ENCODE measurements around the gene YTHDC1.

Gene YTHDC1

GRCh38 chr4:68359508-68359907 is 9.6 kb upstream of the YTHDC1 start:
- Histone ChIP-seq H3K27ac (ENCODE audit: low read length) (no peak overlapping the region), H3K27me3 (ENCODE audit: control insufficient read depth in 1 of 2, insufficient read depth in 2 of 2, low read length in 2 of 2) (no peaks in the 10 kb centered on the region), H3K9ac (ENCODE audit: low read length in 2 of 2) (no peak overlapping the region), H3K4me1 (ENCODE audit: control insufficient read depth, insufficient read depth, low read length) (no peaks in the 10 kb centered on the region), H3K9me3 (ENCODE audit: control insufficient read depth in 2 of 2, low read length in 2 of 2) (no peaks in the 10 kb centered on the region), H3K4me3 (ENCODE audit: low read length in 2 of 2) (no peak overlapping the region), H3K36me3 (ENCODE audit: control insufficient read depth in 2 of 2, insufficient read depth in 2 of 2, low read length in 2 of 2) (no peaks in the 10 kb centered on the region)

- Histone ChIP-seq H3K27me3 (ENCODE audit: control insufficient read depth in 1 of 2, insufficient read depth in 2 of 2, low read length in 2 of 2) (no peaks in the 10 kb centered on the region), H3K27ac (ENCODE audit: low read length) (no peak overlapping the region), H3K9ac (ENCODE audit: low read length in 2 of 2) (no peak overlapping the region), H3K4me3 (ENCODE audit: low read length in 2 of 2) (no peak overlapping the region), H3K4me1 (ENCODE audit: control insufficient read depth, insufficient read depth, low read length) (no peaks in the 10 kb centered on the region), H3K9me3 (ENCODE audit: control insufficient read depth in 2 of 2, low read length in 2 of 2) (no peaks in the 10 kb centered on the region), H3K36me3 (ENCODE audit: control insufficient read depth in 2 of 2, insufficient read depth in 2 of 2, low read length in 2 of 2) (no peaks in the 10 kb centered on the region)
Measured at GRCh38 chr4:68358988-68359387, 9.1 kb upstream of the YTHDC1 start.

GRCh38 chr4:68352791-68353190 is 2.9 kb upstream of the YTHDC1 start:
- H3K9ac ChIP-seq (ENCODE audit: low read length in 2 of 2): no peak overlapping the region
- no peaks in the 10 kb centered on the region for H3K9me3 ChIP-seq (ENCODE audit: control insufficient read depth in 2 of 2, low read length in 2 of 2)
- H3K27me3 ChIP-seq (ENCODE audit: control insufficient read depth in 1 of 2, insufficient read depth in 2 of 2, low read length in 2 of 2): no peaks in the 10 kb centered on the region
- no peak overlapping the region for H3K27ac ChIP-seq (ENCODE audit: low read length)
- no peaks in the 10 kb centered on the region for H3K36me3 ChIP-seq (ENCODE audit: control insufficient read depth in 2 of 2, insufficient read depth in 2 of 2, low read length in 2 of 2)
- no peak overlapping the region for H3K4me3 ChIP-seq (ENCODE audit: low read length in 2 of 2)
- no peaks in the 10 kb centered on the region for H3K4me1 ChIP-seq (ENCODE audit: control insufficient read depth, insufficient read depth, low read length)

GRCh38 chr4:68349279-68349648 is 626 bp downstream of the YTHDC1 start:
- Histone ChIP-seq H3K9ac (ENCODE audit: low read length in 2 of 2) (peak overlapping the region; percentile 90 to 98), H3K4me3 (ENCODE audit: low read length in 2 of 2) (peak overlapping the region; percentile 79 to 89), H3K27me3 (ENCODE audit: control insufficient read depth in 1 of 2, insufficient read depth in 2 of 2, low read length in 2 of 2) (no peaks in the 10 kb centered on the region), H3K27ac (ENCODE audit: low read length) (peak overlapping the region; percentile 94), H3K36me3 (ENCODE audit: control insufficient read depth in 2 of 2, insufficient read depth in 2 of 2, low read length in 2 of 2) (no peaks in the 10 kb centered on the region), H3K9me3 (ENCODE audit: control insufficient read depth in 2 of 2, low read length in 2 of 2) (no peaks in the 10 kb centered on the region), H3K4me1 (ENCODE audit: control insufficient read depth, insufficient read depth, low read length) (peaks cover 8% of the 10 kb centered on the region)

- H3K27me3 ChIP-seq (ENCODE audit: control insufficient read depth in 1 of 2, insufficient read depth in 2 of 2, low read length in 2 of 2): no peaks in the 10 kb centered on the region
- no peak overlapping the region for H3K27ac ChIP-seq (ENCODE audit: low read length)
- peak overlapping the region; percentile 90 to 98 for H3K9ac ChIP-seq (ENCODE audit: low read length in 2 of 2)
- H3K4me1 ChIP-seq (ENCODE audit: control insufficient read depth, insufficient read depth, low read length): peaks cover 8% of the 10 kb centered on the region
- H3K4me3 ChIP-seq (ENCODE audit: low read length in 2 of 2): peak overlapping the region; percentile 79 to 89
- H3K9me3 ChIP-seq (ENCODE audit: control insufficient read depth in 2 of 2, low read length in 2 of 2): no peaks in the 10 kb centered on the region
- H3K36me3 ChIP-seq (ENCODE audit: control insufficient read depth in 2 of 2, insufficient read depth in 2 of 2, low read length in 2 of 2): no peaks in the 10 kb centered on the region
Measured at GRCh38 chr4:68348577-68348976, 1.3 kb downstream of the YTHDC1 start.

- Histone ChIP-seq H3K27ac (ENCODE audit: low read length) (no peak overlapping the region), H3K9me3 (ENCODE audit: control insufficient read depth in 2 of 2, low read length in 2 of 2) (no peaks in the 10 kb centered on the region), H3K36me3 (ENCODE audit: control insufficient read depth in 2 of 2, insufficient read depth in 2 of 2, low read length in 2 of 2) (no peaks in the 10 kb centered on the region), H3K27me3 (ENCODE audit: control insufficient read depth in 1 of 2, insufficient read depth in 2 of 2, low read length in 2 of 2) (no peaks in the 10 kb centered on the region), H3K9ac (ENCODE audit: low read length in 2 of 2) (peak overlapping the region in 1 of 2 donors; percentile 90), H3K4me1 (ENCODE audit: control insufficient read depth, insufficient read depth, low read length) (peaks cover 8% of the 10 kb centered on the region), H3K4me3 (ENCODE audit: low read length in 2 of 2) (peak overlapping the region; percentile 79 to 89)
Measured at GRCh38 chr4:68347845-68348244, 2.0 kb downstream of the YTHDC1 start.

- Histone ChIP-seq H3K9ac (ENCODE audit: low read length in 2 of 2) (no peak overlapping the region), H3K9me3 (ENCODE audit: control insufficient read depth in 2 of 2, low read length in 2 of 2) (no peaks in the 10 kb centered on the region), H3K4me3 (ENCODE audit: low read length in 2 of 2) (peak overlapping the region in 1 of 2 donors; percentile 9), H3K27ac (ENCODE audit: low read length) (no peak overlapping the region), H3K27me3 (ENCODE audit: control insufficient read depth in 1 of 2, insufficient read depth in 2 of 2, low read length in 2 of 2) (no peaks in the 10 kb centered on the region), H3K4me1 (ENCODE audit: control insufficient read depth, insufficient read depth, low read length) (peaks cover 8% of the 10 kb centered on the region), H3K36me3 (ENCODE audit: control insufficient read depth in 2 of 2, insufficient read depth in 2 of 2, low read length in 2 of 2) (no peaks in the 10 kb centered on the region)
Measured at GRCh38 chr4:68346461-68346860, 3.4 kb downstream of the YTHDC1 start.

- no peaks in the 10 kb centered on the region for H3K27me3 ChIP-seq (ENCODE audit: control insufficient read depth in 1 of 2, insufficient read depth in 2 of 2, low read length in 2 of 2)
- H3K4me3 ChIP-seq (ENCODE audit: low read length in 2 of 2): no peak overlapping the region
- no peak overlapping the region for H3K27ac ChIP-seq (ENCODE audit: low read length)
- no peaks in the 10 kb centered on the region for H3K9me3 ChIP-seq (ENCODE audit: control insufficient read depth in 2 of 2, low read length in 2 of 2)
- H3K4me1 ChIP-seq (ENCODE audit: control insufficient read depth, insufficient read depth, low read length): peaks cover 8% of the 10 kb centered on the region
- no peak overlapping the region for H3K9ac ChIP-seq (ENCODE audit: low read length in 2 of 2)
- no peaks in the 10 kb centered on the region for H3K36me3 ChIP-seq (ENCODE audit: control insufficient read depth in 2 of 2, insufficient read depth in 2 of 2, low read length in 2 of 2)
Measured at GRCh38 chr4:68344785-68345184, 5.1 kb downstream of the YTHDC1 start.

- no peaks in the 10 kb centered on the region for H3K9me3 ChIP-seq (ENCODE audit: control insufficient read depth in 2 of 2, low read length in 2 of 2)
- no peak overlapping the region for H3K27ac ChIP-seq (ENCODE audit: low read length)
- no peak overlapping the region for H3K9ac ChIP-seq (ENCODE audit: low read length in 2 of 2)
- H3K36me3 ChIP-seq (ENCODE audit: control insufficient read depth in 2 of 2, insufficient read depth in 2 of 2, low read length in 2 of 2): no peaks in the 10 kb centered on the region
- H3K27me3 ChIP-seq (ENCODE audit: control insufficient read depth in 1 of 2, insufficient read depth in 2 of 2, low read length in 2 of 2): no peaks in the 10 kb centered on the region
- no peak overlapping the region for H3K4me3 ChIP-seq (ENCODE audit: low read length in 2 of 2)
- peaks cover 8% of the 10 kb centered on the region for H3K4me1 ChIP-seq (ENCODE audit: control insufficient read depth, insufficient read depth, low read length)
Measured at GRCh38 chr4:68344049-68344448, 5.8 kb downstream of the YTHDC1 start.

- Histone ChIP-seq H3K9ac (ENCODE audit: low read length in 2 of 2) (no peak overlapping the region), H3K27me3 (ENCODE audit: control insufficient read depth in 1 of 2, insufficient read depth in 2 of 2, low read length in 2 of 2) (no peaks in the 10 kb centered on the region), H3K4me3 (ENCODE audit: low read length in 2 of 2) (peak overlapping the region in 1 of 2 donors; percentile 33), H3K27ac (ENCODE audit: low read length) (no peak overlapping the region), H3K4me1 (ENCODE audit: control insufficient read depth, insufficient read depth, low read length) (peaks cover 8% of the 10 kb centered on the region), H3K9me3 (ENCODE audit: control insufficient read depth in 2 of 2, low read length in 2 of 2) (no peaks in the 10 kb centered on the region), H3K36me3 (ENCODE audit: control insufficient read depth in 2 of 2, insufficient read depth in 2 of 2, low read length in 2 of 2) (peaks cover 5% of the 10 kb centered on the region in 2 donors)
Measured at GRCh38 chr4:68342134-68342533, 7.8 kb downstream of the YTHDC1 start.

- no peak overlapping the region for H3K4me3 ChIP-seq (ENCODE audit: low read length in 2 of 2)
- H3K27ac ChIP-seq (ENCODE audit: low read length): no peak overlapping the region
- H3K9ac ChIP-seq (ENCODE audit: low read length in 2 of 2): no peak overlapping the region
- no peaks in the 10 kb centered on the region for H3K4me1 ChIP-seq (ENCODE audit: control insufficient read depth, insufficient read depth, low read length)
- peaks cover 13 to 16% of the 10 kb centered on the region in 2 donors for H3K36me3 ChIP-seq (ENCODE audit: control insufficient read depth in 2 of 2, insufficient read depth in 2 of 2, low read length in 2 of 2)
- no peaks in the 10 kb centered on the region for H3K27me3 ChIP-seq (ENCODE audit: control insufficient read depth in 1 of 2, insufficient read depth in 2 of 2, low read length in 2 of 2)
- H3K9me3 ChIP-seq (ENCODE audit: control insufficient read depth in 2 of 2, low read length in 2 of 2): no peaks in the 10 kb centered on the region
Measured at GRCh38 chr4:68338625-68339024, 11.3 kb downstream of the YTHDC1 start.
